Measurements from ENCODE around the gene RAB26. TPM values are rescaled to one million over a fixed set of nuclear protein-coding genes. Genes with fewer than 3 reads are reported as not detected.

RAB26 gene
- total and polyA plus RNA-seq, 2 of the 13 experiments (the other 11 are each of a cell fraction or from before 2014, with no cell fraction given): 0.86 to 3.6 TPM

GRCh38 chr16:2149630-2150417, 1.4 kb downstream of the RAB26 start (continued):
- TF ChIP-seq FLYWCH1 (CRISPR knock-in tag; IDR thresholded peaks at IDR 0.05) (no peak), MAX (IDR thresholded peaks at IDR 0.05) (peak; percentile 69), FOXJ3 (CRISPR knock-in tag; IDR thresholded peaks at IDR 0.05; ENCODE audit: borderline replicate concordance) (no peak), GATA4 (IDR thresholded peaks at IDR 0.05; ENCODE audit: borderline replicate concordance, low read depth) (no peak), CCDC6 (CRISPR knock-in tag; IDR thresholded peaks at IDR 0.05) (0 out of 2 replicates have a peak, but pooled peaks have one; percentile 26), POLR2G (IDR thresholded peaks at IDR 0.05; ENCODE audit: low read depth, low read length) (peak; percentile 72; the same call in 1 of the 2 replicates), POLR2AphosphoS2 (IDR thresholded peaks at IDR 0.05; ENCODE audit: low read depth, low read length) (no peak), MXI1 (IDR thresholded peaks at IDR 0.05; ENCODE audit: borderline replicate concordance, low read depth, low read length) (peak; percentile 36; the same call in 1 of the 3 replicates), ZNF260 (CRISPR knock-in tag; IDR thresholded peaks at IDR 0.05; ENCODE audit: borderline replicate concordance, low read depth) (0 out of 2 replicates have a peak, but pooled peaks have one; percentile 36), ZNF331 (CRISPR knock-in tag; IDR thresholded peaks at IDR 0.05) (peak; percentile 26; the same call in 1 of the 2 replicates), ZNF282 (IDR thresholded peaks at IDR 0.05; ENCODE audit: partially characterized antibody) (no peak), ZMYM2 (CRISPR knock-in tag; IDR thresholded peaks at IDR 0.05) (0 out of 2 replicates have a peak, but pooled peaks have one; percentile 17), NONO (IDR thresholded peaks at IDR 0.05) (no peak), NONO (CRISPR knock-in tag; conservative IDR thresholded peaks at IDR 0.05) (no peak), U2AF1 (optimal IDR thresholded peaks at IDR 0.05; ENCODE audit: low read depth, low read length) (no peak), ZNF567 (CRISPR knock-in tag; IDR thresholded peaks at IDR 0.05; ENCODE audit: borderline replicate concordance) (no peak), HNRNPH1 (optimal IDR thresholded peaks at IDR 0.05; ENCODE audit: low read depth, low read length) (no peak), MAZ (IDR thresholded peaks at IDR 0.05; ENCODE audit: borderline replicate concordance, low read depth, low read length) (no peak), MAZ (CRISPR knock-in tag; IDR thresholded peaks at IDR 0.05; ENCODE audit: low read depth) (0 out of 2 replicates have a peak, but pooled peaks have one; percentile 23), KAT8 (CRISPR knock-in tag; IDR thresholded peaks at IDR 0.05) (0 out of 2 replicates have a peak, but pooled peaks have one; percentile 36), ZBTB21 (CRISPR knock-in tag; IDR thresholded peaks at IDR 0.05) (no peak), ZNF235 (CRISPR knock-in tag; IDR thresholded peaks at IDR 0.05; ENCODE audit: borderline replicate concordance) (no peak), ZNF674 (CRISPR knock-in tag; IDR thresholded peaks at IDR 0.05; ENCODE audit: low read depth) (0 out of 2 replicates have a peak, but pooled peaks have one; percentile 19), ZSCAN21 (CRISPR knock-in tag; IDR thresholded peaks at IDR 0.05; ENCODE audit: borderline replicate concordance) (0 out of 2 replicates have a peak, but pooled peaks have one; percentile 36), ZNF326 (CRISPR knock-in tag; IDR thresholded peaks at IDR 0.05; ENCODE audit: borderline replicate concordance) (peak; percentile 76; the same call in 1 of the 2 replicates), ATF7-NPFF (CRISPR knock-in tag; IDR thresholded peaks at IDR 0.05; ENCODE audit: low read depth) (0 out of 2 replicates have a peak, but pooled peaks have one; percentile 61)
- TF ChIP-seq, protein P1, sequence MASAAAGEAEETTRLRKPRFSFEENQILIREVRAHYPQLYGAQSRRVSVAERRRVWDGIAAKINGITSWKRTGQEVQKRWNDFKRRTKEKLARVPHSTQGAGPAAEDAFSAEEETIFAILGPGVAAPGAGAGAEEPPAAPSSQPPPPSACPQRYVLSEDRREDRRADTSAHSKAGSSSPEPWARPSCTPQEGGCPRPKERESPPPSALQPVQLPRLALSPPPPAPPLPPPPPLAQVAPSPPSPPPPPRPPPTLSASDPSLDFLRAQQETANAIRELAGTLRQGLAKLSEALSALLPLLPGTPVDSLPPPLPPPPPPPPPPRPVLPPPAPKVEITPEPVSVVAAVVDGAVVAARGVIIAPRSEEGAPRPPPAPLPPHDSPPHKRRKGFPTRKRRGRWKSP (CRISPR knock-in tag; IDR thresholded peaks at IDR 0.05): no peak
- TF ChIP-seq, protein P2, sequence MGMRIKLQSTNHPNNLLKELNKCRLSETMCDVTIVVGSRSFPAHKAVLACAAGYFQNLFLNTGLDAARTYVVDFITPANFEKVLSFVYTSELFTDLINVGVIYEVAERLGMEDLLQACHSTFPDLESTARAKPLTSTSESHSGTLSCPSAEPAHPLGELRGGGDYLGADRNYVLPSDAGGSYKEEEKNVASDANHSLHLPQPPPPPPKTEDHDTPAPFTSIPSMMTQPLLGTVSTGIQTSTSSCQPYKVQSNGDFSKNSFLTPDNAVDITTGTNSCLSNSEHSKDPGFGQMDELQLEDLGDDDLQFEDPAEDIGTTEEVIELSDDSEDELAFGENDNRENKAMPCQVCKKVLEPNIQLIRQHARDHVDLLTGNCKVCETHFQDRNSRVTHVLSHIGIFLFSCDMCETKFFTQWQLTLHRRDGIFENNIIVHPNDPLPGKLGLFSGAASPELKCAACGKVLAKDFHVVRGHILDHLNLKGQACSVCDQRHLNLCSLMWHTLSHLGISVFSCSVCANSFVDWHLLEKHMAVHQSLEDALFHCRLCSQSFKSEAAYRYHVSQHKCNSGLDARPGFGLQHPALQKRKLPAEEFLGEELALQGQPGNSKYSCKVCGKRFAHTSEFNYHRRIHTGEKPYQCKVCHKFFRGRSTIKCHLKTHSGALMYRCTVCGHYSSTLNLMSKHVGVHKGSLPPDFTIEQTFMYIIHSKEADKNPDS (CRISPR knock-in tag; IDR thresholded peaks at IDR 0.05): no peak
